HEK293 (cell line): ENCODE measurements around the gene TRAM2.

ENCODE experiments used
- CTCF ChIA-PET: fragments of 350-600 bp; formaldehyde crosslinking; extraction: SDS; loops from one replicate; lab custom pipeline; 2021; ENCODE audit warnings: antibody characterized with exemption; lab: Yijun Ruan, JAX
- POLR2A ChIA-PET: fragments of 300-600 bp; formaldehyde crosslinking; extraction: SDS; loops from one replicate; lab custom pipeline; 2020; ENCODE audit warnings: antibody characterized with exemption, inconsistent platforms; lab: Yijun Ruan, JAX
- H3K27ac ChIP-seq: fragments of 200-500 bp; sonication (Bioruptor generic); 2 replicates; pipeline ENCODE4 v1.5.1; 2014; ENCODE audit warnings: low read depth, low read length, control low read depth, inconsistent platforms; ENCODE audit errors: extremely low read depth
- H3K36me3 ChIP-seq, 2 experiments: fragments of 200-500 bp in 1 of 2; sonication (Bioruptor generic) in 1 of 2; 1 replicate in 1 of 2; 2 replicates in 1 of 2; pipeline ENCODE4 v1.5.1; 2014 to 2017; ENCODE audit warnings: inconsistent platforms in 2 of 2, low read length in 2 of 2; ENCODE audit not compliant: control insufficient read depth in 2 of 2, insufficient read depth in 1 of 2
- H3K4me1 ChIP-seq: fragments of 200-500 bp; sonication (Bioruptor generic); 2 replicates; pipeline ENCODE4 v1.5.1; 2014; ENCODE audit warnings: mild to moderate bottlenecking, low read length, inconsistent platforms; ENCODE audit not compliant: control insufficient read depth, insufficient read depth
- H3K4me3 ChIP-seq: 2 replicates; pipeline ENCODE4 v1.5.1; 2011; ENCODE audit warnings: low read depth, mild to moderate bottlenecking, control low read depth, low read length, moderate library complexity
- H3K9me3 ChIP-seq: fragments of 200-500 bp; sonication (Bioruptor generic); 2 replicates; pipeline ENCODE4 v1.5.1; 2014; ENCODE audit warnings: low read depth, low read length, inconsistent platforms; ENCODE audit not compliant: control insufficient read depth, insufficient read depth
- BCL11A ChIP-seq: fragments of 450-650 bp; formaldehyde crosslinking; IDR thresholded peaks from 2 replicates; pipeline ENCODE4 v1.5.1; 2016; ENCODE audit warnings: low read depth, missing biosample characterization, missing genetic modification characterization
- FEZF1 ChIP-seq: fragments of 450-650 bp; formaldehyde crosslinking; IDR thresholded peaks from 2 replicates; pipeline ENCODE4 v1.5.1; 2016; ENCODE audit warnings: missing biosample characterization, missing genetic modification characterization
- GLIS1 ChIP-seq: fragments of 450-650 bp; formaldehyde crosslinking; IDR thresholded peaks from 2 replicates; pipeline ENCODE4 v1.5.1; 2016; ENCODE audit warnings: missing biosample characterization, missing genetic modification characterization
- GLIS2 ChIP-seq: fragments of 450-650 bp; formaldehyde crosslinking; IDR thresholded peaks from 2 replicates; pipeline ENCODE4 v1.5.1; 2016; ENCODE audit warnings: missing biosample characterization, missing genetic modification characterization
- KLF1 ChIP-seq: fragments of 450-650 bp; formaldehyde crosslinking; IDR thresholded peaks from 2 replicates; pipeline ENCODE4 v1.5.1; 2016; ENCODE audit warnings: missing biosample characterization, missing genetic modification characterization
- KLF16 ChIP-seq: fragments of 450-650 bp; formaldehyde crosslinking; IDR thresholded peaks from 2 replicates; pipeline ENCODE4 v1.5.1; 2017; ENCODE audit warnings: missing biosample characterization, missing genetic modification characterization
- PATZ1 ChIP-seq: fragments of 450-650 bp; formaldehyde crosslinking; IDR thresholded peaks from 2 replicates; pipeline ENCODE4 v1.5.1; 2016; ENCODE audit warnings: missing biosample characterization, missing genetic modification characterization
- ZBTB26 ChIP-seq: fragments of 450-650 bp; formaldehyde crosslinking; optimal IDR thresholded peaks from 2 replicates; pipeline ENCODE3; 2016; ENCODE audit warnings: missing biosample characterization, mild to moderate bottlenecking, missing genetic modification characterization
- ZBTB8A ChIP-seq: fragments of 450-650 bp; formaldehyde crosslinking; IDR thresholded peaks from 2 replicates; pipeline ENCODE4 v1.5.1; 2016; ENCODE audit warnings: missing biosample characterization, missing genetic modification characterization
- ZFP37 ChIP-seq: fragments of 450-650 bp; formaldehyde crosslinking; IDR thresholded peaks from 2 replicates; pipeline ENCODE4 v1.5.1; 2016; ENCODE audit warnings: missing biosample characterization, missing genetic modification characterization
- ZIC2 ChIP-seq: fragments of 450-650 bp; formaldehyde crosslinking; IDR thresholded peaks from 2 replicates; pipeline ENCODE4 v1.5.1; 2016; ENCODE audit warnings: missing biosample characterization, missing genetic modification characterization
- ZNF133 ChIP-seq: fragments of 450-650 bp; formaldehyde crosslinking; IDR thresholded peaks from 2 replicates; pipeline ENCODE4 v1.5.1; 2016; ENCODE audit warnings: missing biosample characterization, missing genetic modification characterization
- ZNF140 ChIP-seq: fragments of 450-650 bp; formaldehyde crosslinking; IDR thresholded peaks from 2 replicates; pipeline ENCODE4 v1.5.1; 2016; ENCODE audit warnings: missing biosample characterization, missing genetic modification characterization
- ZNF324 ChIP-seq: fragments of 450-650 bp; formaldehyde crosslinking; IDR thresholded peaks from 2 replicates; pipeline ENCODE4 v1.5.1; 2016; ENCODE audit warnings: missing biosample characterization, missing genetic modification characterization
- ZNF335 ChIP-seq: fragments of 450-650 bp; formaldehyde crosslinking; conservative IDR thresholded peaks from 2 replicates; pipeline ENCODE4 v1.5.1; 2016; ENCODE audit warnings: missing biosample characterization, missing genetic modification characterization
- ZNF423 ChIP-seq: fragments of 450-650 bp; formaldehyde crosslinking; IDR thresholded peaks from 2 replicates; pipeline ENCODE4 v1.5.1; 2016; ENCODE audit warnings: missing biosample characterization, missing genetic modification characterization
- ZNF449 ChIP-seq: fragments of 450-650 bp; formaldehyde crosslinking; IDR thresholded peaks from 2 replicates; pipeline ENCODE4 v1.5.1; 2017; ENCODE audit warnings: missing biosample characterization, mild to moderate bottlenecking, missing genetic modification characterization, moderate library complexity
- ZNF529 ChIP-seq: fragments of 450-650 bp; formaldehyde crosslinking; IDR thresholded peaks from 2 replicates; pipeline ENCODE4 v1.5.1; 2017; ENCODE audit warnings: missing genetic modification characterization, missing biosample characterization; ENCODE audit not compliant: insufficient replicate concordance
- ZNF549 ChIP-seq: fragments of 450-650 bp; IDR thresholded peaks from 2 replicates; pipeline ENCODE4 v1.5.1; 2018; ENCODE audit warnings: missing biosample characterization, missing genetic modification characterization, mild to moderate bottlenecking, inconsistent platforms, moderate library complexity
- ZNF558 ChIP-seq: fragments of 450-650 bp; formaldehyde crosslinking; IDR thresholded peaks from 2 replicates; pipeline ENCODE4 v1.5.1; 2016; ENCODE audit warnings: missing biosample characterization, missing genetic modification characterization
- ZNF701 ChIP-seq: fragments of 450-650 bp; formaldehyde crosslinking; IDR thresholded peaks from 2 replicates; pipeline ENCODE4 v1.5.1; 2016; ENCODE audit warnings: missing biosample characterization, missing genetic modification characterization
- TF ChIP-seq, protein P1 (sequence below): fragments of 450-650 bp; formaldehyde crosslinking; IDR thresholded peaks from 2 replicates; pipeline ENCODE4 v1.5.1; 2017; ENCODE audit warnings: missing biosample characterization, missing genetic modification characterization
- TF ChIP-seq, protein P2 (sequence below): fragments of 450-650 bp; formaldehyde crosslinking; IDR thresholded peaks from 2 replicates; pipeline ENCODE4 v1.5.1; 2016; ENCODE audit warnings: missing biosample characterization, missing genetic modification characterization
- TF ChIP-seq, protein P3 (sequence below): fragments of 450-650 bp; formaldehyde crosslinking; IDR thresholded peaks from 2 replicates; pipeline ENCODE4 v1.5.1; 2016; ENCODE audit warnings: missing biosample characterization, missing genetic modification characterization, borderline replicate concordance

TRAM2 gene

DNA sequence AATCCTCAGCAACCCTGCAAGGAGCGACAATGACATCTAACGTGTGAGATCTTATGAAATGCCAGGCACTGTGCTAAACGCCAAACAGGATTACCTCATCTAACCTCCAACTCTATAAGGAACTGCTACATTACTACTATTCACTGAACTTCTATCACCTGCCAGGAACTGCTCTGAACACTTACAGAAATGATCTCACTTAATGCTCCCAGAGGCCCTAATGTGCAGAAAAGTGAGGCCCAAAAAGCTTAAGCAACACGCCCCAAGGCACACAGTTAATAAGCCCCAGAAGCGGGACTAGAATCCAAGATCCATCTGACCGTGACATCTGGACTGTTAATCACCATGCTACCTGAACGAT is 28.5 kb downstream of the TRAM2 start (continued):
- TF ChIP-seq ZBTB26 (tag by site-specific recombination) (no peak), BCL11A (tag by site-specific recombination) (no peak), ZNF549 (tag by site-specific recombination) (no peak), ZNF324 (tag by site-specific recombination) (no peak), ZNF140 (no peak), ZFP37 (tag by site-specific recombination) (0 out of 2 replicates have a peak, but pooled peaks have one; percentile 44), ZNF529 (tag by site-specific recombination) (no peak), FEZF1 (tag by site-specific recombination) (no peak), ZNF133 (tag by site-specific recombination) (no peak), ZNF701 (no peak), ZNF449 (tag by site-specific recombination) (no peak)
- TF ChIP-seq, protein P1, sequence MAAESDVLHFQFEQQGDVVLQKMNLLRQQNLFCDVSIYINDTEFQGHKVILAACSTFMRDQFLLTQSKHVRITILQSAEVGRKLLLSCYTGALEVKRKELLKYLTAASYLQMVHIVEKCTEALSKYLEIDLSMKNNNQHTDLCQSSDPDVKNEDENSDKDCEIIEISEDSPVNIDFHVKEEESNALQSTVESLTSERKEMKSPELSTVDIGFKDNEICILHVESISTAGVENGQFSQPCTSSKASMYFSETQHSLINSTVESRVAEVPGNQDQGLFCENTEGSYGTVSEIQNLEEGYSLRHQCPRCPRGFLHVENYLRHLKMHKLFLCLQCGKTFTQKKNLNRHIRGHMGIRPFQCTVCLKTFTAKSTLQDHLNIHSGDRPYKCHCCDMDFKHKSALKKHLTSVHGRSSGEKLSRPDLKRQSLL (tag by site-specific recombination), result no peak
- TF ChIP-seq, protein P2, sequence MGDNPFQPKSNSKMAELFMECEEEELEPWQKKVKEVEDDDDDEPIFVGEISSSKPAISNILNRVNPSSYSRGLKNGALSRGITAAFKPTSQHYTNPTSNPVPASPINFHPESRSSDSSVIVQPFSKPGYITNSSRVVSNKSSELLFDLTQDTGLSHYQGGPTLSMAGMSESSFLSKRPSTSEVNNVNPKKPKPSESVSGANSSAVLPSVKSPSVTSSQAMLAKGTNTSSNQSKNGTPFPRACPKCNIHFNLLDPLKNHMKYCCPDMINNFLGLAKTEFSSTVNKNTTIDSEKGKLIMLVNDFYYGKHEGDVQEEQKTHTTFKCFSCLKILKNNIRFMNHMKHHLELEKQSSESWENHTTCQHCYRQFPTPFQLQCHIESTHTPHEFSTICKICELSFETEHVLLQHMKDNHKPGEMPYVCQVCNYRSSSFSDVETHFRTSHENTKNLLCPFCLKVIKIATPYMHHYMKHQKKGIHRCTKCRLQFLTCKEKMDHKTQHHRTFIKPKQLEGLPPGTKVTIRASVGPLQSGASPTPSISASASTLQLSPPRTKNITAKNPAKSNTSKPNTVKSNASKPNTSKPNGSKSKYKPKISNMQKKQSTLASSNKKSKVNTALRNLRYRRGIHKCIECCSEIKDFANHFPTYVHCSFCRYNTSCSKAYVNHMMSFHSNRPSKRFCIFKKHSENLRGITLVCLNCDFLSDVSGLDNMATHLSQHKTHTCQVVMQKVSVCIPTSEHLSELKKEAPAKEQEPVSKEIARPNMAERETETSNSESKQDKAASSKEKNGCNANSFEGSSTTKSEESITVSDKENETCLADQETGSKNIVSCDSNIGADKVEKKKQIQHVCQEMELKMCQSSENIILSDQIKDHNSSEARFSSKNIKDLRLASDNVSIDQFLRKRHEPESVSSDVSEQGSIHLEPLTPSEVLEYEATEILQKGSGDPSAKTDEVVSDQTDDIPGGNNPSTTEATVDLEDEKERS (tag by site-specific recombination), result no peak
- TF ChIP-seq, all 188 proteins: peak for 17

DNA sequence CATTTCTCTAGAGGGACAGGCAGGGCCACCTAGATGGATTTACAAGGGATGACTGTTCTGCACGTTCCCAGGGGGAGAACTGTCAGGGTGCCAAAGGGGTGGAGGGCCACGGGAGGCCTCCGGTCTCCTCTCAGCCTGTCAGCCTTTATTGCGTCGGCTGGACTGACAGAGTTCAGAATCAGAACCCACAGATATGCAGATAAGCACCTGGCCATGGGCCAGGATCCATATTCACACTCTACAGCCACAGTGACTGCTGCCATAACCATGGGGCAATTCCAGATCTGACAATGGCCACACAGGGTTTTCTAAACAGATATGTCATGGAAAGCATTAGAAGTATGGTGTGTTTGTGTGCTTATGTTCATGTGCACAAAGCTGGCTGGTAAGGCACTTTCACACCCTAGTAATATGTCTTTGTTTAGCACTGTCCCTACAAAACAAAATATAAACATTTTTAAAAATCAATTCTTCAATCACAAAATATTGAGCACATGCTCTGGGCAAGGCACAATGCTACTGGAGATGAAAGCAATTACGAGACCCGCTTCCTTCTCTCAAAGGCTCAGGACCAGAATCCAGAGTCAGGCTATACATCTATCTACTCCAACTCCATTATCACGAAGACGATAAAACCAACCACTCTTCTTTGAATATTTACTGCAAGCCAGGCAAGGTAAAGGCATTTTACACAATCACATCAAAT is 29.1 kb downstream of the TRAM2 start:
- ChIA-PET CTCF (interaction anchor here (0.6 to 1.4 kb wide), 4 partner anchors 10 to 109 kb away, joined by 3 to 5 read pairs (median 4); no protein-coding TSS in a partner anchor), POLR2A (no interaction called here)
- H3K36me3 ChIP-seq, result no peaks in the 10 kb centered on the region
- peaks cover 37% of the 10 kb centered on the region for H3K4me1 ChIP-seq
- no peak overlapping the region; the same call in 1 of the 2 replicates for H3K27ac ChIP-seq
- H3K9me3 ChIP-seq, result no peaks in the 10 kb centered on the region
- H3K4me3 ChIP-seq, result no peak overlapping the region
- peak; percentile 34; the same call in 1 of the 2 replicates for TF ChIP-seq KLF16 (tag by site-specific recombination)
- peak; percentile 58 for TF ChIP-seq ZBTB8A (tag by site-specific recombination)
- TF ChIP-seq ZIC2 (tag by site-specific recombination), result 0 out of 2 replicates have a peak, but pooled peaks have one; percentile 34
- peak; percentile 87 for TF ChIP-seq ZNF335 (tag by site-specific recombination)
- TF ChIP-seq, protein P3, sequence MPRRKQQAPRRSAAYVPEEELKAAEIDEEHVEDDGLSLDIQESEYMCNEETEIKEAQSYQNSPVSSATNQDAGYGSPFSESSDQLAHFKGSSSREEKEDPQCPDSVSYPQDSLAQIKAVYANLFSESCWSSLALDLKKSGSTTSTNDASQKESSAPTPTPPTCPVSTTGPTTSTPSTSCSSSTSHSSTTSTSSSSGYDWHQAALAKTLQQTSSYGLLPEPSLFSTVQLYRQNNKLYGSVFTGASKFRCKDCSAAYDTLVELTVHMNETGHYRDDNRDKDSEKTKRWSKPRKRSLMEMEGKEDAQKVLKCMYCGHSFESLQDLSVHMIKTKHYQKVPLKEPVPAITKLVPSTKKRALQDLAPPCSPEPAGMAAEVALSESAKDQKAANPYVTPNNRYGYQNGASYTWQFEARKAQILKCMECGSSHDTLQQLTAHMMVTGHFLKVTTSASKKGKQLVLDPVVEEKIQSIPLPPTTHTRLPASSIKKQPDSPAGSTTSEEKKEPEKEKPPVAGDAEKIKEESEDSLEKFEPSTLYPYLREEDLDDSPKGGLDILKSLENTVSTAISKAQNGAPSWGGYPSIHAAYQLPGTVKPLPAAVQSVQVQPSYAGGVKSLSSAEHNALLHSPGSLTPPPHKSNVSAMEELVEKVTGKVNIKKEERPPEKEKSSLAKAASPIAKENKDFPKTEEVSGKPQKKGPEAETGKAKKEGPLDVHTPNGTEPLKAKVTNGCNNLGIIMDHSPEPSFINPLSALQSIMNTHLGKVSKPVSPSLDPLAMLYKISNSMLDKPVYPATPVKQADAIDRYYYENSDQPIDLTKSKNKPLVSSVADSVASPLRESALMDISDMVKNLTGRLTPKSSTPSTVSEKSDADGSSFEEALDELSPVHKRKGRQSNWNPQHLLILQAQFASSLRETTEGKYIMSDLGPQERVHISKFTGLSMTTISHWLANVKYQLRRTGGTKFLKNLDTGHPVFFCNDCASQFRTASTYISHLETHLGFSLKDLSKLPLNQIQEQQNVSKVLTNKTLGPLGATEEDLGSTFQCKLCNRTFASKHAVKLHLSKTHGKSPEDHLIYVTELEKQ (tag by site-specific recombination), result peak; percentile 6; the same call in 1 of the 2 replicates
- 0 out of 2 replicates have a peak, but pooled peaks have one; percentile 12 for TF ChIP-seq PATZ1 (tag by site-specific recombination)
- TF ChIP-seq GLIS2, result peak; percentile 50
- TF ChIP-seq GLIS1 (tag by site-specific recombination), result peak; percentile 79
- TF ChIP-seq ZNF423 (tag by site-specific recombination), result 0 out of 2 replicates have a peak, but pooled peaks have one; percentile 35
- TF ChIP-seq KLF1 (tag by site-specific recombination), result no peak
- TF ChIP-seq ZNF558 (tag by site-specific recombination), result no peak
